ENCODE measurements around the gene FAM227B.
"Not testable (repeated sequence)": the region's sequence is repeated elsewhere in the genome, so short reads cannot be mapped to it uniquely, and the experiment has no call there.

The FAM227B gene

GRCh38 chr15:49606594-49606993 is 14.0 kb downstream of the FAM227B start:
- no peak for DNase-seq

DNA sequence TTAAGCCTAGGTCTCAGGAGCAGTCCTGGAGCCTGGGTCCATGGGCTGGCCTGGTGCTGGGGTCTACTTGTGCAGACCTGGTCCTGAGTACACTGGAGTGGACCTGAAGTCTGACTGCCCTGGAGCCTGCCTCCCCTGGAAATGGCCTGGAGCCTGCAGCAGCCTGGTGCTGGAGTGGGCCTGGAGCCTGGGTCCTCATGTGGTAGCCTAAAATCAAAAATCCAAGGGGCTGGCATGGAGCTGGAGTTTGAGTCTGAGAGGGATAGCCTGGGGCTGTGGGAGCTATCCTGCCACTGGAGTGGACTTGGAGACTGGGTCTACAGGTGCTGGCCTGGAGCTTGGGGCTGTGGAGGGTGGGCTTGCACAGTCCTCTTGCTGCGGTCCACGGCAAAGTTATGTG is 15.0 kb downstream of the FAM227B start:
- no peak for DNase-seq

DNA sequence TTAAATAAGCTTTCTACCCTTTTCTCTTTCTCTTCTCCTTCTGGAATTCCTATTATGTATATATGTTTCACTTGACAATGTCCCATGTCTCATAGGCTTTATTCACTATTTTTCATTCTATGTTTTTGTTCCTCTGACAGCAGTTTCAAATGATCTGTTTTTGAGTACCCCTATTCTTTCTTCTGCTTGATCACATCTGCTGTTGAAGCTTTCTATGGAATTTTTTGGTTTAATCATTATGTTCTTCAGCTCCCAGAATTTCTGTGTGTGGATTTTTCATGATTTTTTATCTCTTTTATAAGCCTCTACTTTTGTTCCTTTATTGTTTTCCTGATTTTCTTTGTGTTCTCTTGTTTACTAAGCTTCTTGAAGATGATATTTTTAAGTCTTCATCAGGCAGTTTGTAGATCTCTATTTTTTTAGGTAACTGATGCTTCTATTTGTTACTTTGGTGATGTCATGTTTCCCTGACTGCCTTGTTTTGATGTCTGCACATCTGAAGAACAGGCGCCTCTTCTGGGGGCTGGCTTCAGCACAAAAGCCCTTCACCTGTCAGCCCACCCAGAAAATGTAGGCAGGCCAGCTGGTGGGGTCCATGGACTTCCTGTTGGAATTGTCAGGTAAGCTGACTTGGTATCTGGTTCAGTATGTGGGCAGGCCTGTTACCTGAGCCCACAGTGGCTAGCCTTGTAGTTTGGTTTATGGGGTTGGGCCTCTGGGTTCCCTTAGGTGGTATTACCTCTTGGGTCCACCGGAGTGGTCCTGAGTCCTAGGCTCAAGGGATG is 15.8 kb downstream of the FAM227B start:
- DNase-seq = no peak

- DNase-seq = not testable (repeated sequence)
These were observed 27.7 kb downstream of the FAM227B start for GRCh38 chr15:49592829-49593316.

DNA sequence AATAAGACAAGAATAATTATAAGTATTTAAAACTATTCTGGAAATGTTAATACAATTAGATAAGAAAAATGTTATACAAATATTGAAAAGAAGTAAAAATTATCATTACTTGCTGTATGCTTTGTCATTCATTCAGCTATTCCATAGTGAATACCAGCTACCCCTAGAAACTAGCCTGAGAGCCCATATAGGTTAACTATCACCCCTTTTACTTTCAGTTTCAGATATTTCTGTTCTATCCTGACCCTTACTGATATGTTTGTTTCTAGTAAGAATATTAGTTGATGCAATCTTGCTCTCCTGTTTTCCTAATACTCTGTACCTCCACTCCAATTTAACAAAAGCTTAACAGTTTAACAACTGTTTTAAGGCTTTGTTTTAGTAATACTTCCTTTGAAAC is 31.6 kb downstream of the FAM227B start:
- DNase-seq = no peak

DNA sequence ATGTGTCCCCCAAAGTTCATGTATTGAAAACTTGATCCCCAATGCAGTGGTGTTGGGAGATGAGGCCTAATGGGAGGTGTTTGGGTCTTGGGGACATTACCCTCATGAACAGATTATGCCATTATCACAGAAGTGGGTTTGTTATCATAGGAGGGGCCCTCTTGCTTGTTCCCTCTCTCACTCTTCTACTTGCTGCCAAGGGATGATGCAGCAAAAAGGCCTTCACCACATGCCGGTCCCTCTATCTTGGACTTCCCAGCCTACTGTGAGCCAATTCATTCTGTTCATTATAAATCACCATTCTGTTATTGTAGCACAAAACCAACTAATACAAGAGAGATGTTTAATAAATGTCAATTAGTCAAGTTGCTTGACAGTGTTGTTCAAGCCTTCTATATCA is 47.2 kb downstream of the FAM227B start:
- no peak for DNase-seq

DNA sequence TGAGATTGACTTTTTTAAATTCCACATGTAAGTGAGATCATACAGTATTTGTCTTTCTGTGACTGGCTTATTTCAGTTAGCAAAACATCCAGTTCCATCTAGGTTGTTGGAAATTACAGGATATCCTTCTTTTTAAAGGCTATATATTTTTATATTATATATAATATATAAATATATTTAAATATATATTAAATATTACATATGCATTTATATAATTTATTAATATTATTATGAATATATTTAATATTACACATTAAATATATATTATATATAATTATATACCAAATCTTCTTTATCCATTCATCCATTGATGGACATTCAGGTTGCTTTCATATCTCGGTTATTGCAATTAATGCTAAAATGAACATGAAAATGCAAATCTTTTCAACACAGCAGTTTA is 49.9 kb downstream of the FAM227B start:
- no peak for DNase-seq

DNA sequence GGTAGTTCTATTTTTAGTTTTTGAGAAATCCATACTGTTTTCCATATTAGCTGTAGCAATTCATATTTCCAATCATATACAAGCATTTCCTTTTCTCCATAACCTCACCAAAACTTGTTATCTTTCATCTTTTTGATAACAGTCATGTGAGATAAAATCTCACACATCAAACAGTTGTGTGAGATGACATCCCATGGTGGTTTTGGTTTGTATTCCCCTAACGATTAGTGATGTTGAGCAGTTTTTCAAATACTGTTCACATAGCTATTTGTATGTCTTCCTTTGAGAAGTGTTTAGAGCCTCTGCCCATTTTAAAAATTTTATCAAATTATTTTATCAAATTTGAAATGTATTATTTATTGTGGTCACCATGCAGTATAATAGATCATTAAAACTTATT is 50.4 kb downstream of the FAM227B start:
- no peak for DNase-seq

DNA sequence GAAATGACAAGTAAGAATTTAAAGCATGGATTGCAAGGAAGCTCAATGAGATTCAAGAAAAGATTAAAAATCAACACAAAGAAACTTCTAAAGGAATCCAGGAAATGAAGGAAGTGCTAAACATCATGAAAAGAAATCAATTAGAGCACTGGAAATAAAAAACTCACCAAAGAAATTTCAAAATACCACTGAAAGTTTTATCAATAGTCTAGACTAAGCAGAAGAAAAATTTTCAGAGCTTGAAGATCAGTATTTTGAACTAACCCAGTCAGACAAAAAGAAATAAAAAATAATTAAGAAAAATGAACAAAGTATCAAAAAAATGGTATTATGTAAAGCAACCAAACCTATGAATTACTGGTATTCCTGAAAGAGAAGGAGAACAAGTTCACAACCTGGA is 60.6 kb downstream of the FAM227B start:
- no peak for DNase-seq

GRCh38 chr15:49558929-49559328 is 61.7 kb downstream of the FAM227B start:
- no peak for DNase-seq

GRCh38 chr15:49556437-49556836 is 64.2 kb downstream of the FAM227B start:
- no peak for DNase-seq

- DNase-seq = not testable (repeated sequence)
These were observed 70.3 kb downstream of the FAM227B start for GRCh38 chr15:49550342-49550741.

DNA sequence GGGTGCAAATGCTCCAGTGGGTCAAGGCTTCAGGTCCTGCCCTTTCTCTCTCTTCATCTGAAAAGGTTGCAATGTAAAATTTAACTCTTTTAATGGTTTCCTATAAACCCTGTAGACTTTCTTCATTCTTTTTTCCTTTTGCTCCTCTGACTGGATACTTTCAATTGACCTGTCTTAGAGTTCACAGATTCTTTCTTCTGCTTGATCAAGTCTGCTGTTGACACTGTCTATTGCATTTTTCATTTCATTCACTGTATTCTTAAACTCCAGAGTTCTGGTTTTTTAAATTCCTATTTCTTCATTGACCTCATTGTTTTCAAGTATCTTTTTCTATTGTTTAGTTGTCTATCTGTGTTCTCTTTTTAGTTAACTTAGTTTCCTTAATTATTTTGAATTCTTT is 82.1 kb downstream of the FAM227B start:
- DNase-seq = no peak

GRCh38 chr15:49530092-49530491 is 90.5 kb downstream of the FAM227B start:
- no peak for DNase-seq

DNA sequence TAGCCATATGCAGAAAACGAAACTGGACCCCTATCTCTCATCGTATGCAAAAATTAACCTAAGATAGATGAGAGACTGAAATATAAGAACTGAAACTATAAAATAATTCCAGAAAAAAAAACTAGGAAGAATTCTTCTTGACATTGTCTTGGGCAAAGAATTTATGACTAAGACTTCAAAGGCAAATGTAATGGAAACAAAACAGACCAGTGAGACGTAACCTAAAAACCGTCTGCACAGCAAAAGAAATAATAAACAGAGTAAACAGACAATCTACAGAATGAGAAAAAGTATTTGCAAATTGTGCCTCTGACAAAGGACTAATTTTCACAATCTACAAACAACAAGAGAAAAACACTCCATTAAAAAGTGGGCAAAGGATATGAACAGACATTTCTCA is 92.3 kb downstream of the FAM227B start:
- DNase-seq = no peak

DNA sequence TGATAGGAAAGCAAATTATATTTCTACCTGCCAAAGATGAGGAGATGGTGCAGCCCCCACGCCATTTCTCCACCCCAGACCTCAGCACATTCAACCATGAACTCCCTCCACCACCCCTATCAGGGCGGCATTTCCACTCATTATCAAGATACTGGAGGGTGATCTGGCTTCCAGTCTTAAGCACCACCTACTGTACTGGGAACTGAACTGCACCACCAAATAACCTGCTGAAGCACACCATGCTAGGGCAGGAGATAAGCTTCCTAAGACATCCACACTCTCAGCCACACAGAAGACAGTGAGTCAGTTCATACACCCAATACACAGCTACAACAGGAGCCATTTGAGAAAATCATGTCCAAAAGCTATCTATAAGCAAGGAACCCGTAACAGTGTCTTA is 98.8 kb downstream of the FAM227B start:
- DNase-seq = no peak

- DNase-seq = not testable (repeated sequence)
These were observed 107.9 kb downstream of the FAM227B start for GRCh38 chr15:49512739-49513138.

DNA sequence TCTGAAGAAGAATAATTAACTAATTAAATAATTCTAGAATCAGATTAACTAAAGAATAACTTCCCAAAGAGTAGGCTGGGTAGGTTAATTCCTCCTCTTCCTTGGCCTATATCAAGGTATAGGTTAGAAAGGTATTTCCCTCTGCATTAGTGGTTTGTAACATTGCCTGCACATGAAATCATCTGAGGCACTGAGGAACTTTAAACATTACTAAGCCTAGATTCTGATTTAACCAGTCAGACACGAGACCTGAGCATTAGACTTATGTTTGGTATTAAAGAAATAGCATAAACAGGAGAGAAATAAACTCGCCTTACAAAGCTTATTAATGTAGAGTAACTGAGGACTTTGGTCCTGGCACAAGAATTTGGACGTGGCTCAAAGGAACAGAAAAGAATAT is 113.4 kb downstream of the FAM227B start:
- no peak for DNase-seq

DNA sequence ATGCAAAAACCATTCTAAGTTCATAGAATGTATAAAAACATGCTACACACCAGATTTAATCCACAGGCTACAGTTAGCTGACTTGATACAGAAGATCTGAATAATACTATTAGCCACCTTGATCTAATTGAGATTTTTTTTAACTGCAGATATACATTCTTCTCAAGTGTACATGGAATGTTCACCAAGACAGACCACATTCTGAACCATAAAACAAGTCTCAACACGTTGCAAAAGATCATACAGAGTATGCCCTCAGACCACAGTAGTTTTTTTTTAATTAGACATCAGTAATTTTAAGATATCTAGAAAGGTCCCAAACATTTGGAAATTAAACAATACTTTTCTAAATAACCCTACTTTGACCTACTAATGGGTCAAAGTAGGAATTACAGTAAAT is 114.3 kb downstream of the FAM227B start:
- no peak for DNase-seq

DNA sequence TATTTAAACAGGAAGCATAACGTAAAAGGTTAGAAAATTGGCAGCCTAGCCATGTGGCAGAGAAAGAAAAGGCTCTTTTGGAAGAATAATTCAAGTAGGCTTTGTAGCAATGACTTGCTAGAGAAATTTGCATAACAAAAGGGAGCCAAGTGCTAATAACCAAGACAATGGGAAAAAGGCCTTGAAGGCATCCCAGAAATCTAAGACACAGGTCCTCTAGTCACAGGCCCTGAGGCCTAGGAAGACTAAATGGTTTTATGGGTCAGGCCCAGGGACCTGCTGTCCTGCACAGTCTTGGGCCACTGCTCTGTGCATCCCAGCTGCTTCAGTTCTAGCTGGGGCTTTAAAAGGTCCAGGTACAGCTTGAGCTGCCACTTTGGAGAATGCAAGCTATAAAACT is 119.0 kb downstream of the FAM227B start:
- DNase-seq = no peak

DNA sequence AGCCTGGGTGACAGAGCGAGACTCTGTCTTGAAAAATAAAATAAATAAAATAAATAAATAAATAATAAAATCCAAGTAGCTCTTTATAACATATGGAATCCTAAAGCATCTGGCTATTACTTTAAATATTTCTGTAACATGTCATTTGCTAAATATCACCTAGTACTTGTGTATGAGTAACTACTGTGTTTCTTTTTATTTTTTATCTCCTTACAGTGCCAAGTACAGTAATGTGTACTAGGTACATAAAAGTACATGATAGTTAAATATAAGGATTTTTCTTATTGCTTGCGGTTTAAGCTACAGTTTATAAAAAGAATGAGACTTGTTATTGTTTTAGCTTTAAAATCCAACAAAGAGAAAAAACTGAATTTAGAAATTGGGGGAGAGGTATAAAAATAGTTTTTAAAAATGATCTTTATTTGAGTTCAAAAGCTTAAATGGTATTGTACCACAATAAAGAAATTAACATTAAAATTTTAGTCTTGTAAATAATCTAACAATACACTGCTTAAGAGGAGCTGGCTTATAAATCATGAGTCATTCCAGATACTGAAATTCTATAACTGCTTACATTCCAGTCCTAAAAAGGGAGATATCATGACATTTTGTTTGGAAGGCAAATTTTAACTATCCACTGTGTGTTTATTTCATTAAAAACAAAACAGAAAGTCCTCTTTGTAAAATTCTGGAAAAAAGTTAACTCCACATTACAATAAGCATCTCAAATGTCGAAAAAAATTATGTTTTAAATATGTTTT is 124.4 kb downstream of the FAM227B start:
- no peak for DNase-seq

DNA sequence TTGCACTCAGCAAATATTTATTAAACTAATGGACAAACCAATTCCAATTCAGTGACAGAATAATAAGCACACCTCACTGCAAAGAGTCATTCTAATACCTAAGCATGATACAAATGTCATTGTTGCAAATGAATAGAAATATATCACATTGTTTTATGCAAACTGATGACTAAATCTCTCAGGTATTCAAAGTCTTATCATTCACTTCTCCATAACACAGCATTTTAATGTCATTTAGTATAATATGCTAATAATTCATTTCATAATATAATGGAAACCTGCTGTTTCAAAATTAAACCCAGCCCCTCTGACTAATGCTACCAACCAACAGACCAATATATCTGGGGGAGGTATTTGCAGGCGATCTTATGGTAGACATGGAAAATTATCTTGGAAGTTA is 125.8 kb downstream of the FAM227B start:
- no peak for DNase-seq

DNA sequence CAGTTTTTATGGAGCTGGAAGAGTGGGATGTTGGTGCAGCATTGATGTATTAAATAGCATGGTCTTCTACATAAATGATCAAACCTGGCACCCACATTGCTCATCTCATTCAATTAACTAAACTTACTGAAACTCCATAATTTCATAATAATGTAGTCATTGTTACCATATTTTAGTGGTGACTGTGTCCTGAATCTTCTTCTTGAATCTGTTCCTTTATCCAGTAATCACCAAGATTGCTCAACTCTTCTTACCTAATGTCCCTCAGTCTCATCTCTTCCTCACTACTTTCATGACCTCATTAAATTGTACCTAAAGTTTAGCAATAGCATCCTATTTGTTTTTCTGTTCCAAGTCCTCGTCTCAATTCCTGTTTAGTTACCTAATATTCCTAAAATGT is 127.8 kb downstream of the FAM227B start:
- DNase-seq = no peak

DNA sequence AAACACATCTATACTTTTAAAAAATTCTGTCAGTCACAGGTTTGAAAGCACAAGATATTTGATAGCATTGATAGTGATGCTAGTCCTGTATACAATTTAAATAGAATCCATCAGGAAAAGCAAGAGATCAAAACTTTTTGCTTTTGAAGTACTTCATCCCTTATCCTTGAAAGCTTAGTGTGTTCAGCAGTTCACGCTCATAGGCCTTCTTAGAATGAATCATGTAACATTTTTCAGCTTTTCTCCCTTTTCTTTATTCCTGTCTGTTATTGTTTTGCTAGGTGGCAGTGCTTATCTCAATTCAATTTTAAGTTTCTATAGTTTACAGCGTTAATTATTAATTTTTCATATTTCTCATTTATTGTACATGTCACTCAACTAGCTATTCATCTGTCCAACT is 128.5 kb downstream of the FAM227B start:
- no peak for DNase-seq

Measured in activated CD8-positive, alpha-beta memory T cell treated with anti-CD3 and anti-CD28 coated beads, Interleukin-2, amount 50 U/mL, for 48 hours (primary cell).